NCI-H524 treated with DMSO at 0.1 percent for 48 hours (cell line): ENCODE results near the gene CEP85L.

ENCODE experiments used
- DNase-seq: peaks from one replicate; lab custom pipeline; 2025; lab: John Stamatoyannopoulos, UW

CEP85L gene

DNA sequence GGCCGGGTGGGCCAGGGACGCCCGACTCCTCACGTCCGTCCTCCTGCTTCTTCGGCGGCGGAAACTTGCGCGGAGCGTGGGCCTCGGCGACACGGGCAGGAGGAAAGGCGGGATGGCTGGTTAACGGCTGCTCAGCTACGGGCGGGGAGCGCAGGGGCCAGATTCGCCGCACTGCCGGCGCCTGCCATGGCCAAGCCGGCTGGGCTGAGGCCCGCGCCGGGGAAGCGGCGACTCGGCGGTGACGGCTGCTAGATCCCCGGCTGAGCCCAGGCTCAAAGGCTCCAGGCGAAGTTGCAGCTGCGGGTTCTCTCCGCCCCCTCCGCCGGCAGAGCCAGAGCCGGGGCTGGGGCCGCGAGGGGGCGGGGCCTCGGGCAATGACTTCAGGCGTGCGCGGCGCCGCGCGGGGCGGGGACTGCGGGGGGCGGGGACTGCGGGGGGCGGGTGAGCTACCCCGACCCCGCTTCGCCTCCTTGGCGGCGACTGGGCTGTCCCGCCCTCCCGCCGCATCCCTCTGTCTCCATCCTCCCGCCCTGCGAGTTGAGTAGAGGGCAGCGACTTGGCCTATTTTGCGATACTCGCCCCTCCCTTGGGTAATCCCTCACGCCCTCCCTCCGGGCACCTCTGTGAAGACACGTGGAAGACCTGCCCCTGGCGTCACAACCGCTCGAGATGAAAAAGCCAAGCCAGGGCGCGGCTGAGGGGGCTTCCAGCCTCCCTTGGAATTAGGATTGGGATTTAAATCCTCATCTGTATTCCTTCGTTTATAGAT lies at the start of gene CEP85L:
TSS of gene CEP85L (minus strand) at position 310 of the 769 bp plus-strand sequence. CDS start 322 bp downstream, outside the sequence.
- DNase-seq, result peak; percentile 78

- DNase-seq, result no peak
Observed at GRCh38 chr6:118700531-118700930, 49.1 kb upstream of the CEP85L start.

GRCh38 chr6:118697554-118697953 lies 46.2 kb upstream of the CEP85L start:
- no peak for DNase-seq

GRCh38 chr6:118696271-118696670 lies 44.9 kb upstream of the CEP85L start:
- DNase-seq, result no peak

DNA sequence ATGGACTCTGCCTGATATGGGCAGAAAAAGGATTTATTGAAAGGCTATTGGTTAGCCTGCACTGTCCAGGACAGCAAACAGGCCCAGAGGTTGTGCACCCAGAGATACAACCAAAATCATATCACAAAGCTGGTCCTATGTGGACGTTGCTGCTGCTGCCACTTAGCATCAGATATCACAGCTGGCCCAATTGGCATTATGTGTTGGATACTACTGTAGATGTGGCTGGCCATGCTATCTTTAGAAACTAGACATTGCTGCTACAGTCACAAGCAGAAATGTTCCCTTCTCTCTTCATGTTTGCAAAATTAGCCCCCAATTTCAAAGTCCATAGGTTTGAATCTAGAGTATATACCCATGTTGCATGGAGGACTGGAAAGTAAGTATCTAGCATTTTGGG lies 42.2 kb upstream of the CEP85L start:
- DNase-seq, result no peak

DNA sequence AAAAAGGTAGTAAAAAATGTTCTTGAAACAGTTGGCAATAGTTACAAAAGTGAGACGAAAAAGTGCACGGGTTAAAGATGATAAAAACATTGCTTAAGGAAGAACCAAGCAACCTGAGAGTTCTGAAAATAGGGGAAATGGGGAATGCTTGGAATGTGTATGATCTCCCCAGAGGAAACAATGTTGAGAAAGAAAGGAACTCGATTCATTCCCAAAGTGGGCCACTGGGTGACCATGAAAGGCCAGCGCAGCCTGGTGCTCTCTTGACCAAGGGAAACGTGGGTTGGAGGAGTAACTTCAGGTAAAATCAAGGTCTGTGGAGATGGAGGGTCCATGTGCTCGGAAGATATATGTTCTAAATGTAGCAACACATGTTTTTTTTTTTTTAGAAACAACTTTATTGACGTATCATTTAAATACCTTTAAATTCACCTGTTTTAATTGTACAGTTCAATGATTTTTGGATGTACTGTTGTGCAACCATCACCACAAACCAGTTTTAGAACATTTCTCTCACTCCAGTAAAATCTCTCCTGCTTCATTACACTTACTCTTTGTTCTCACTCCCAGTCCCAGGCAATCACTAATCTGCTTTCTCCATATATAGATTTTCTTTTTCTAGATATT lies 34.5 kb upstream of the CEP85L start:
- no peak for DNase-seq

DNA sequence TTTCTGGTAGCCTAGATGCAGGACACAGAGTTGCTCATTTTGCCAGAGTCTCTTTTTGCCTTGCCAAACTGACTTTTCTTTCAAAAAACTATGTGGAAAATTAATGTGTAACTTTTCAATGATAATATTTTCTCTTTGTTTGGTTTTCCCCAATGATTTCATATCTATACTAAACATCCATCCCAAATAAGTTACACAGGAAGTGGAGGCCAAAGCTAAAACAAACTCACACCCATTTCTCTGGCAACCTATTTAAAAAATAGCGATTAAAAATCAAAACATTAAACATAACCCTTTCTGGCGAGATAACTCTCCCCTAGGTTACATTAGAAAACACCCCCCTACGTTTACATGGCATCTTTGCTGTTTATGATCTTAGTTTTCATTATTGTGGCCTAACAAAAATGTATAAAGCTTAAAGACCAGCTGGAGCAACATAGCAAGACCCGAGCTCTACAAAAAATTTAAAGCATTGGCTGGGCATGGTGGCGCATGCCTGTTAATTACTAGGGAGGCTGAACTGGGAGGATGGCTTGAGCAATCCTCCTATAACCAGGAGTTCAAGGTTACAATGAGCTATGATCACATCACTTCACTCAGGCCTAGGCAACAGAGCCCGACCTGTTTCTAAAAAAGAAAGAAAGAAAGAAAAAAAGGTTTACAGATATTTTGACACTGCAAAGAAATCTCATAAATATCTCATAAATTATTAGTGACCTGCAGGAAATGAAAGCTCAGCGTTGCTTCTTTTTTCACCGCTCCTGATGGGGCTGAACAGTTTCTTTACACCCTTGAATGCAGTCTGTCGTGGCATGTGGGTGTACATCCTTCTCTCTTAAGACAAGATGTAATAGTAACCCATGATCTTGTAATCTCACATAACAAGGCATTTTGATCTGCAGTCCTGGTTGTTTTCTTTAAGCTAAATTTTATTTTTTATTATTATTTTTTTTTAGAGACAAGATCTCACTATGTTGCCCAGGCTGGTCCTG lies 32.8 kb upstream of the CEP85L start:
- no peak for DNase-seq

GRCh38 chr6:118680452-118681095 lies 29.2 kb upstream of the CEP85L start:
- no peak for DNase-seq

- DNase-seq, result no peak
Observed at GRCh38 chr6:118679327-118679901, 28.0 kb upstream of the CEP85L start.

- no peak for DNase-seq
Observed at GRCh38 chr6:118678866-118679265, 27.5 kb upstream of the CEP85L start.

DNA sequence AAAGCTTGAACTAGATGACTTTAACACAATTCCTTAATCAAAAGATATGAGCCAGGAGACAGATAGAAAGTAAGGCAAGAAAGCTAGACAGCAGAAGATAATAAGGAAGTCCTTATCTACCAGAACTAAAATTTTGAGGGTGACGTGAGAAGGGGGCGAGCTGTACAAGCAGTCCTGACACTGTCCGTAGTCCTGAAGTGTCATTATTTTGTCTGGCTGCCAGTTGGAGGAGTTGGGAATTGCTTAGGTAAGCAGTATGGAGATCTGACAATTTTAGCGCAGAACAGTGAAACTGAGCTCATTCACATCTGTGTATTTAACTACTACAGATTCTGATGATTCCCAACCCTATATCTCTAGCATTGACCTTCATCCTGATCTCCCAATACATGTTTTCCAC lies 25.8 kb upstream of the CEP85L start:
- DNase-seq, result no peak

DNA sequence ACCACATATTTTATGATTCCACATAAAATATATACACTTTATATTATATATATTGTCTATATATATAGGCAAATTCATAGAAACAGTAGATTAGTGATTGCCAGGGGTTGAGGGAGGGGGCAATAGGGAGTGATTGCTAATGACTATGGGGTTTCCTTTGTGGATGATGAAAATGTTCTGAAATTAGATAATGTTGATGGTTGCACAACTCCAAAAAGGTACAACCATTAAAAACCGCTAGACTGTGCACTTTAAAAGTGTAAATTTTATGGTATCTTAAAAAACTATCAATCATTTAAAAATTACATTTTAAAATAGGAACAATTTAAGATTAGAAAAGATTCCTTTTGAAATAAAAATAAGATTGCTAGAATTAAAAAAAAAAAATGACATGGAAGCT lies 23.8 kb upstream of the CEP85L start:
- DNase-seq, result no peak

DNA sequence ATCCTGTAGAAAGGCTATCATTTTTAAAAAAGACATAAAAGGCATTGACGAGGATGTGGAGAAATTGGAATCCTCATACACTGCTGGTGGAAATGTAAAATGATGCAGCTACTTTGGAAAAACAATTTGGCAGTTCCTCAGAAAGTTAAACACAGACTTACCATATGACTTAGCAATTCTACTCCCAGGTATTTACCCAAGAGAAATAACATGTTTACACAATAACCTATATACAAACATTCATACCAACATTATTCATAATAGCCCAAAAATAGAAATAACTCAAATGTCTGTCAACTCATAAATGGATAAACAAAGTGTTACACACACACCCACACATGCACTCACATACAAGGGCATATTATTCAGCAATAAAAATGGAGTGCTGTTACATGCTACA lies 23.4 kb upstream of the CEP85L start:
- DNase-seq, result no peak

DNA sequence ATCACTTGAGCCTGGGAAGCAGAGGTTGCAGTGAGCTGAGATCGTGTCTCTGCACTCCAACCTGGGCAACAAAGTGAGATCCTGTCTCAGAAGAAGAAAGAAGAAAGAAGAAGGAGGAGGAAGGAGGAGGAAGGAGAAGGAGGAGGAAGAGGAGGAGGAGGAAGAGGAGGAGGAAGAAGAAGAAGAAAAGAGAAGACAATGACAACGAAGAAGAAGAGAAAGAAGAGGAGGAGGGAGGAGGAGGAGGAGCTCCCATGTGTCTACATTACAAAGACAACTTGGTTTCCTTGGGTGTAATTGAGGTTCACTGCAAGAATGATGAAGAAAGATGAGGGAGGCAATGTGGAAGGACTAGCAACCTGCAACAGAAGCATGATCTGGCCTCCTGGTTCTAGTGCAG lies 21.3 kb upstream of the CEP85L start:
- no peak for DNase-seq

DNA sequence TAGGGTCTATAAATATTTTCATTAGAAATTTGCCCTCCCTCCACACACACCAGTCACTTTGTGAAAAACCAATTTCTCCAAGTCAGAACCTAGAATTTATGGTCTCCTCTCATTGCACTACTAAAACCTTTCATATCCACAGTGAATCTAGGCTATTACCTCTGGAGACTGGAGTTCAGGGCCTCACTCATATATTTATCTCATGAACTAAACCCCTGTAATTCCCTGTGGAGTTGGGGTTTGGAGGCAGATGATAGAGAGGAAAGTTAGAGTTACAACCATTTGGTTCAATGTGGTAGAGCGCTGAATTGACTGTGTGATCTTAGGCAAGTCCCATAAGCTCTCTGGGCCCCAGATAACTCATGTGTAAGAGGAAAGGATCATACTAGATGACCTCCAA lies 18.2 kb upstream of the CEP85L start:
- no peak for DNase-seq

DNA sequence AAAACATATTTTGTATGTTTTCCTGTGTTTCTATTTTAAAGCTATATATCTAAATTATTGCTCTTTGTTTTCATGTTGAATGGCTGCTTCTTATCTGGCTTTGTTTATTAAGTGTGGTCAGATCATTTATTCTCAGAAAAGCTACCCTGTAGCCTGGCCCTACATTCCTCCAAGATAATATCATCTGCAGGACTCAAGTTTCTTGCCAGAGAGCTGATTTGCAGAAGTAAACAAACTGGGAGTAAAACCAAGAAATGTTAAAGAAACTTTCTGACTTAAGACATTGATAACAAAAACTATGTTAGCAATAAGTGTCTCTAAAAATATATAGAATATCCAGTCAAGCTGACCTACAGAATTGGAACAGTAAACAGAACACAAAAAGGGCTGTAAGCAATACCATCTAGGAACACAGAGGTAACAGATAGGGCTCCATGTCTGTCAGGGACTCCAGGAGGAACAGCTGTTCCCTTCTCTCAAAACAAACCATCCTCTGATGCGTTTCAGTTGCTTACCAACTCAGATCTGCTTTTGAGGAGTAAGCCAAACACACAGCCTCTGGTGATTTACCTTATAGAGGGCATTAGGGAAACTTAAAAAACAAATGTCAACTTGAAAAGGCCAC lies 17.5 kb upstream of the CEP85L start:
- peak; percentile 19 for DNase-seq

DNA sequence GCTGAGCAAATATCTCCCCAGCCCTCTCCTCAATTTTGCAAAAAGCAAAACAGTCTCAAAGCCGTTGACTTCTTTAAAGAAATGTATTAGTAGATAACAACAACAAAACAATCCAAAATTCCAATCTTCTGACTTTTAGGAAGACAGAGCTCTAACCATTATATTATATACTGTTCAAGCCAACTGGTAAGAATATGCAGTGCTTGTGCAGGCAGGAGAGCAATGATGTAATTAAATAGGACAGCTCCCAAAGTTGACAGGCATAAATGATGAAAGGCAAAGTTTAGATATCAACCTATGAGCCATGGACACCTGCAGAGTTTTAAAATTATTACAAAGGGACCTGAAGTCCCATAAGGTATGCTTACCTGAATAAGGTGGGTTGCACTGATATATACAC lies 16.6 kb upstream of the CEP85L start:
- DNase-seq, result no peak

GRCh38 chr6:118665011-118665410 lies 13.6 kb upstream of the CEP85L start:
- no peak for DNase-seq

- DNase-seq, result no peak
Observed at GRCh38 chr6:118663993-118664985, 12.9 kb upstream of the CEP85L start.

DNA sequence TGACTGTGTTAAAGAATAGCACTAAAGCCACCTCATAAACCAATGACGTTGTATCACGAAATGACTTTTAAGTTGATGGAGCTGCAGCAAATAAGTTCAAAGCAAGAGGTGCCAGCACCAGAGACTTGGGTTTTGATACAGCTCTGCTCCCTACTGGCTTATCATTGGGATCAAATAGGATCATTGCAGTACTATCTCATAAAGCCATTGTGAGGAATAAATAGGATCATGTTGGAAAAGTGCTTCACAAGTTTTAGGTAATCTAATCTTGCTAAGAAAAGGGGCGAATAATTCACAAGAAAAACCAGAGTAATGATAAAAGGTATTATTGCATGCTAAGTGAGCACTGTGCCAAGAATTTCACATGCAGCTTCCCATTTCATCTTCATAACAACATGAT lies 10.4 kb upstream of the CEP85L start:
- no peak for DNase-seq
